GM23338 (cell line): ENCODE data around the gene SRGAP1. TPM values are rescaled to one million over a fixed set of nuclear protein-coding genes. Genes with fewer than 3 reads are reported as not detected.

Experiments
- ATAC-seq: fragments of 200-7000 bp; cut with Tn5 transposase; 3 replicates; pipeline ENCODE4 v1.9.1; 2020
- DNase-seq: peaks from one replicate; pipeline ENCODE4 v3.0.0-alpha.2; 2015; ENCODE audit warnings: low spot score
- H2AFZ ChIP-seq: fragments of 200-600 bp; sonication (generic); 2 replicates; pipeline ENCODE4 v1.8.0; 2016; ENCODE audit warnings: antibody characterized with exemption, mild to moderate bottlenecking, moderate library complexity
- H3F3A ChIP-seq: fragments of 200-600 bp; sonication (generic); replicated peaks from 2 replicates; pipeline ENCODE4 v1.8.0; 2017; ENCODE audit warnings: antibody characterized with exemption, mixed run types, low read depth
- H3K27ac ChIP-seq: fragments of 200-600 bp; sonication (generic); 2 replicates; pipeline ENCODE4 v1.6.1; 2016; ENCODE audit warnings: low read depth
- H3K27me3 ChIP-seq: fragments of 200-600 bp; sonication (generic); 2 replicates; pipeline ENCODE4 v1.8.0; 2016; ENCODE audit warnings: mild to moderate bottlenecking, mixed run types, moderate library complexity; ENCODE audit not compliant: insufficient read depth
- H3K36me3 ChIP-seq: fragments of 200-600 bp; sonication (generic); 2 replicates; pipeline ENCODE4 v1.8.0; 2016; ENCODE audit warnings: mild to moderate bottlenecking; ENCODE audit not compliant: insufficient read depth
- H3K4me1 ChIP-seq: fragments of 200-600 bp; sonication (generic); 2 replicates; pipeline ENCODE4 v1.8.0; 2016; ENCODE audit warnings: mild to moderate bottlenecking, moderate library complexity; ENCODE audit not compliant: insufficient read depth
- H3K4me2 ChIP-seq: fragments of 200-600 bp; sonication (generic); 2 replicates; pipeline ENCODE4 v1.7.1; 2017; ENCODE audit warnings: mixed run types
- H3K4me3 ChIP-seq: fragments of 200-600 bp; sonication (generic); 2 replicates; pipeline ENCODE4 v1.6.1; 2016; ENCODE audit warnings: mixed run types
- H3K79me2 ChIP-seq: fragments of 200-600 bp; sonication (generic); replicated peaks from 2 replicates; pipeline ENCODE4 v1.8.0; 2017; ENCODE audit warnings: mild to moderate bottlenecking; ENCODE audit not compliant: insufficient read depth
- H3K9me2 ChIP-seq: fragments of 200-600 bp; sonication (generic); 2 replicates; pipeline ENCODE4 v1.8.0; 2017; ENCODE audit not compliant: insufficient read depth
- H4K20me1 ChIP-seq: fragments of 200-600 bp; sonication (generic); replicated peaks from 2 replicates; pipeline ENCODE4 v1.8.0; 2017; ENCODE audit warnings: mild to moderate bottlenecking; ENCODE audit not compliant: insufficient read depth
- H3K27ac Mint-ChIP-seq: 2 replicates; pipeline ENCODE4 v1.8.0; 2020; ENCODE audit warnings: inconsistent platforms, mild to moderate bottlenecking, moderate library complexity, mixed read lengths
- H3K27me3 Mint-ChIP-seq: 3 replicates; pipeline ENCODE4 v1.8.0; 2022; ENCODE audit warnings: low read depth, mild to moderate bottlenecking, moderate library complexity, mixed read lengths, inconsistent platforms; ENCODE audit not compliant: insufficient read depth, poor library complexity
- H3K36me3 Mint-ChIP-seq: 3 replicates; pipeline ENCODE4 v1.8.0; 2021; ENCODE audit warnings: low read depth, mild to moderate bottlenecking, inconsistent platforms, moderate library complexity, mixed read lengths
- H3K4me1 Mint-ChIP-seq: 3 replicates; pipeline ENCODE4 v1.8.0; 2020; ENCODE audit warnings: mild to moderate bottlenecking, inconsistent platforms, mixed read lengths
- H3K4me3 Mint-ChIP-seq: 3 replicates; pipeline ENCODE4 v1.8.0; 2021; ENCODE audit warnings: moderate library complexity, mild to moderate bottlenecking, inconsistent platforms, mixed read lengths
- H3K9me3 Mint-ChIP-seq: 3 replicates; pipeline ENCODE4 v1.8.0; 2020; ENCODE audit warnings: moderate library complexity, mild to moderate bottlenecking, inconsistent platforms, mixed read lengths
- EZH2 ChIP-seq: fragments of 200-600 bp; sonication (generic); IDR thresholded peaks from one replicate; pipeline ENCODE4 v1.8.0; 2017; ENCODE audit warnings: antibody characterized with exemption, mild to moderate bottlenecking, low read depth; ENCODE audit not compliant: unreplicated experiment
- JUNB ChIP-seq: IDR thresholded peaks from one replicate; pipeline ENCODE4 v1.6.1; 2016; ENCODE audit warnings: antibody characterized with exemption; ENCODE audit not compliant: unreplicated experiment
- NANOG ChIP-seq: IDR thresholded peaks from 2 replicates; pipeline ENCODE4 v1.6.1; 2016; ENCODE audit warnings: antibody characterized with exemption, borderline replicate concordance
- POLR2AphosphoS5 ChIP-seq: IDR thresholded peaks from 2 replicates; pipeline ENCODE4 v1.6.1; 2016; ENCODE audit warnings: antibody characterized with exemption, low read depth
- STAT1 ChIP-seq: IDR thresholded peaks from one replicate; pipeline ENCODE4 v1.6.1; 2016; ENCODE audit warnings: antibody characterized with exemption; ENCODE audit not compliant: unreplicated experiment
- ZNF114 ChIP-seq: fragments of 250-450 bp; sonication (Bioruptor Pico); IDR thresholded peaks from 2 replicates; pipeline ENCODE4 v1.5.0; 2020; ENCODE audit warnings: mild to moderate bottlenecking, moderate library complexity
- ZNF331 ChIP-seq: fragments of 250-450 bp; sonication (Bioruptor Pico); IDR thresholded peaks from 2 replicates; pipeline ENCODE4 v1.5.0; 2020; ENCODE audit warnings: low read depth, mild to moderate bottlenecking, moderate library complexity
- polyA plus RNA-seq: library from polyadenylated mRNA; unstranded; fragments of >200 nt; fragmentation: Nextera tagmentation; extraction: Ambion mirVana; gene quantifications from 2 replicates; pipeline ENCODE4 v1.2.1, GENCODE V29; 2016
- total RNA-seq: library from RNA; depleted of rRNA; stranded (reverse); fragments of >200 nt; shearing (Covaris generic); gene quantifications from 2 replicates; pipeline ENCODE4 v1.2.3, GENCODE V29; 2014
- TF ChIP-seq, protein P1 (sequence below), 2 experiments: fragments of 200-600 bp in 1 of 2; sonication (generic) in 1 of 2; conservative IDR thresholded peaks; 2 replicates each; pipeline versions ENCODE4 v1.5.1 to v1.6.1; 2016 to 2017; ENCODE audit warnings: antibody characterized with exemption in 2 of 2, low read depth in 2 of 2, mild to moderate bottlenecking in 2 of 2, moderate library complexity in 1 of 2
- TF ChIP-seq, protein P2 (sequence below): IDR thresholded peaks from one replicate; pipeline ENCODE4 v1.6.1; 2018; ENCODE audit warnings: antibody characterized with exemption; ENCODE audit not compliant: unreplicated experiment
- TF ChIP-seq, protein P3 (sequence below): IDR thresholded peaks from 2 replicates; pipeline ENCODE4 v1.6.1; 2016; ENCODE audit warnings: antibody characterized with exemption
- TF ChIP-seq, protein P4 (sequence below): fragments of 250-450 bp; sonication (Bioruptor Pico); IDR thresholded peaks from 2 replicates; pipeline ENCODE4 v1.5.0; 2020; ENCODE audit warnings: mild to moderate bottlenecking, moderate library complexity

SRGAP1 gene
- total and polyA plus RNA-seq, 2 experiments from 2014 or later, result 6.1 to 8.1 TPM

DNA sequence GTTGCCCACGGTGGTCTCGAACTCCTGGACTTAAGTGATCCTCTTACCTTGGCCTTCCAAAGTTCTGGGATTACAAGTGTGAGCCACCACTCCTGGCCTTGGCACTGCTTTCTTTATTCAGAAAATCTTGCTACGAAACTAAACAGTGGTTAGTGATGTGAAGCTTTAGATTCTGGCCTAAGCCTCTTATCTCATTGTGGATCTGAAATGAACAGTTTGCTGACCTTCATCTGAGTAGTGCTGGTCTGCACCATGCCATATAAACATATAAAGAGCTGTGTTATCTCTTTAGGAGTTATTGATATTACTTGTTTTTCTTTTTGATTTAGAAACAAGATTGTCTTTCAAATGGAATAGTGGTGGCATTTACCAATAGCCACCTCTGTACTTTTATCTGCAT lies 22.6 kb downstream of the SRGAP1 start (continued):
- TF ChIP-seq, protein P1, sequence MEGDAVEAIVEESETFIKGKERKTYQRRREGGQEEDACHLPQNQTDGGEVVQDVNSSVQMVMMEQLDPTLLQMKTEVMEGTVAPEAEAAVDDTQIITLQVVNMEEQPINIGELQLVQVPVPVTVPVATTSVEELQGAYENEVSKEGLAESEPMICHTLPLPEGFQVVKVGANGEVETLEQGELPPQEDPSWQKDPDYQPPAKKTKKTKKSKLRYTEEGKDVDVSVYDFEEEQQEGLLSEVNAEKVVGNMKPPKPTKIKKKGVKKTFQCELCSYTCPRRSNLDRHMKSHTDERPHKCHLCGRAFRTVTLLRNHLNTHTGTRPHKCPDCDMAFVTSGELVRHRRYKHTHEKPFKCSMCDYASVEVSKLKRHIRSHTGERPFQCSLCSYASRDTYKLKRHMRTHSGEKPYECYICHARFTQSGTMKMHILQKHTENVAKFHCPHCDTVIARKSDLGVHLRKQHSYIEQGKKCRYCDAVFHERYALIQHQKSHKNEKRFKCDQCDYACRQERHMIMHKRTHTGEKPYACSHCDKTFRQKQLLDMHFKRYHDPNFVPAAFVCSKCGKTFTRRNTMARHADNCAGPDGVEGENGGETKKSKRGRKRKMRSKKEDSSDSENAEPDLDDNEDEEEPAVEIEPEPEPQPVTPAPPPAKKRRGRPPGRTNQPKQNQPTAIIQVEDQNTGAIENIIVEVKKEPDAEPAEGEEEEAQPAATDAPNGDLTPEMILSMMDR (conservative IDR thresholded peaks at IDR 0.05; ENCODE audit: low read depth in 2 of 2), result no peak
- TF ChIP-seq, protein P2, sequence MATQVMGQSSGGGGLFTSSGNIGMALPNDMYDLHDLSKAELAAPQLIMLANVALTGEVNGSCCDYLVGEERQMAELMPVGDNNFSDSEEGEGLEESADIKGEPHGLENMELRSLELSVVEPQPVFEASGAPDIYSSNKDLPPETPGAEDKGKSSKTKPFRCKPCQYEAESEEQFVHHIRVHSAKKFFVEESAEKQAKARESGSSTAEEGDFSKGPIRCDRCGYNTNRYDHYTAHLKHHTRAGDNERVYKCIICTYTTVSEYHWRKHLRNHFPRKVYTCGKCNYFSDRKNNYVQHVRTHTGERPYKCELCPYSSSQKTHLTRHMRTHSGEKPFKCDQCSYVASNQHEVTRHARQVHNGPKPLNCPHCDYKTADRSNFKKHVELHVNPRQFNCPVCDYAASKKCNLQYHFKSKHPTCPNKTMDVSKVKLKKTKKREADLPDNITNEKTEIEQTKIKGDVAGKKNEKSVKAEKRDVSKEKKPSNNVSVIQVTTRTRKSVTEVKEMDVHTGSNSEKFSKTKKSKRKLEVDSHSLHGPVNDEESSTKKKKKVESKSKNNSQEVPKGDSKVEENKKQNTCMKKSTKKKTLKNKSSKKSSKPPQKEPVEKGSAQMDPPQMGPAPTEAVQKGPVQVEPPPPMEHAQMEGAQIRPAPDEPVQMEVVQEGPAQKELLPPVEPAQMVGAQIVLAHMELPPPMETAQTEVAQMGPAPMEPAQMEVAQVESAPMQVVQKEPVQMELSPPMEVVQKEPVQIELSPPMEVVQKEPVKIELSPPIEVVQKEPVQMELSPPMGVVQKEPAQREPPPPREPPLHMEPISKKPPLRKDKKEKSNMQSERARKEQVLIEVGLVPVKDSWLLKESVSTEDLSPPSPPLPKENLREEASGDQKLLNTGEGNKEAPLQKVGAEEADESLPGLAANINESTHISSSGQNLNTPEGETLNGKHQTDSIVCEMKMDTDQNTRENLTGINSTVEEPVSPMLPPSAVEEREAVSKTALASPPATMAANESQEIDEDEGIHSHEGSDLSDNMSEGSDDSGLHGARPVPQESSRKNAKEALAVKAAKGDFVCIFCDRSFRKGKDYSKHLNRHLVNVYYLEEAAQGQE, result no peak
- TF ChIP-seq STAT1 (no peak), NANOG (no peak), EZH2 (no peak)

DNA sequence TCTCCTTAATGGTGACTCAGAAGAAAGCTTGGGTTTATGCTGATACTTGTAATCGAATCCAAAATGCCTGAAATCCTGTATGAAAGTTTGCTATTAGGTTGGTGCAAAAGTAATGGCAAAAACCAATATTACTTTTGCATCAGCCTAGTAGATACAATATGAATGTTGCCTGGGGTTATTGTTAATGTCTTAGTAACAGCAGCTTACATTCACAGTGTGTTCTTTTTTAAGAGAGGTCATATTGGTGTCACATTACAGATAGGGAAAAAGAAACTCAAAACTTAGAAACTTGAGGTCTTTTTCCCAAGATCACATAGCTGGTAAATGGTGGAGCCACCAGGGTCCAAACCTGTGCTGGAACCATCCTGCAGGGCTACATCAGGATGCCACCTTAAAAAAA lies 25.2 kb downstream of the SRGAP1 start:
- peaks cover 4% of the 10 kb centered on the region for H3K79me2 ChIP-seq
- H3K9me3 Mint-ChIP-seq, result no peaks in the 10 kb centered on the region
- no peak overlapping the region for H3K27ac ChIP-seq
- no peaks in the 10 kb centered on the region for H3K36me3 ChIP-seq
- no peak overlapping the region for H3K4me3 ChIP-seq
- no peak overlapping the region for H3K4me2 ChIP-seq
- no peak overlapping the region for H3K4me3 Mint-ChIP-seq
- no peaks in the 10 kb centered on the region for H3K9me2 ChIP-seq
- H3K27me3 ChIP-seq, result no peaks in the 10 kb centered on the region
- 0 out of 2 replicates have a peak, but pooled peaks cover 4% of the 10 kb centered on the region for H3F3A ChIP-seq
- H3K36me3 Mint-ChIP-seq, result no peaks in the 10 kb centered on the region
- peaks cover 44% of the 10 kb centered on the region for H3K4me1 ChIP-seq
- H3K4me1 Mint-ChIP-seq, result peaks cover 43% of the 10 kb centered on the region
- DNase-seq (no peak), ATAC-seq (no peak)
- no peak overlapping the region; the same call in 1 of the 2 replicates for H3K27ac Mint-ChIP-seq
- no peak overlapping the region for H2AFZ ChIP-seq
- no peaks in the 10 kb centered on the region for H4K20me1 ChIP-seq
- H3K27me3 Mint-ChIP-seq, result no peaks in the 10 kb centered on the region
- TF ChIP-seq, protein P3, sequence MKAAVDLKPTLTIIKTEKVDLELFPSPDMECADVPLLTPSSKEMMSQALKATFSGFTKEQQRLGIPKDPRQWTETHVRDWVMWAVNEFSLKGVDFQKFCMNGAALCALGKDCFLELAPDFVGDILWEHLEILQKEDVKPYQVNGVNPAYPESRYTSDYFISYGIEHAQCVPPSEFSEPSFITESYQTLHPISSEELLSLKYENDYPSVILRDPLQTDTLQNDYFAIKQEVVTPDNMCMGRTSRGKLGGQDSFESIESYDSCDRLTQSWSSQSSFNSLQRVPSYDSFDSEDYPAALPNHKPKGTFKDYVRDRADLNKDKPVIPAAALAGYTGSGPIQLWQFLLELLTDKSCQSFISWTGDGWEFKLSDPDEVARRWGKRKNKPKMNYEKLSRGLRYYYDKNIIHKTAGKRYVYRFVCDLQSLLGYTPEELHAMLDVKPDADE, result no peak
- TF ChIP-seq ZNF331 (CRISPR knock-in tag), result no peak
- TF ChIP-seq, protein P4, sequence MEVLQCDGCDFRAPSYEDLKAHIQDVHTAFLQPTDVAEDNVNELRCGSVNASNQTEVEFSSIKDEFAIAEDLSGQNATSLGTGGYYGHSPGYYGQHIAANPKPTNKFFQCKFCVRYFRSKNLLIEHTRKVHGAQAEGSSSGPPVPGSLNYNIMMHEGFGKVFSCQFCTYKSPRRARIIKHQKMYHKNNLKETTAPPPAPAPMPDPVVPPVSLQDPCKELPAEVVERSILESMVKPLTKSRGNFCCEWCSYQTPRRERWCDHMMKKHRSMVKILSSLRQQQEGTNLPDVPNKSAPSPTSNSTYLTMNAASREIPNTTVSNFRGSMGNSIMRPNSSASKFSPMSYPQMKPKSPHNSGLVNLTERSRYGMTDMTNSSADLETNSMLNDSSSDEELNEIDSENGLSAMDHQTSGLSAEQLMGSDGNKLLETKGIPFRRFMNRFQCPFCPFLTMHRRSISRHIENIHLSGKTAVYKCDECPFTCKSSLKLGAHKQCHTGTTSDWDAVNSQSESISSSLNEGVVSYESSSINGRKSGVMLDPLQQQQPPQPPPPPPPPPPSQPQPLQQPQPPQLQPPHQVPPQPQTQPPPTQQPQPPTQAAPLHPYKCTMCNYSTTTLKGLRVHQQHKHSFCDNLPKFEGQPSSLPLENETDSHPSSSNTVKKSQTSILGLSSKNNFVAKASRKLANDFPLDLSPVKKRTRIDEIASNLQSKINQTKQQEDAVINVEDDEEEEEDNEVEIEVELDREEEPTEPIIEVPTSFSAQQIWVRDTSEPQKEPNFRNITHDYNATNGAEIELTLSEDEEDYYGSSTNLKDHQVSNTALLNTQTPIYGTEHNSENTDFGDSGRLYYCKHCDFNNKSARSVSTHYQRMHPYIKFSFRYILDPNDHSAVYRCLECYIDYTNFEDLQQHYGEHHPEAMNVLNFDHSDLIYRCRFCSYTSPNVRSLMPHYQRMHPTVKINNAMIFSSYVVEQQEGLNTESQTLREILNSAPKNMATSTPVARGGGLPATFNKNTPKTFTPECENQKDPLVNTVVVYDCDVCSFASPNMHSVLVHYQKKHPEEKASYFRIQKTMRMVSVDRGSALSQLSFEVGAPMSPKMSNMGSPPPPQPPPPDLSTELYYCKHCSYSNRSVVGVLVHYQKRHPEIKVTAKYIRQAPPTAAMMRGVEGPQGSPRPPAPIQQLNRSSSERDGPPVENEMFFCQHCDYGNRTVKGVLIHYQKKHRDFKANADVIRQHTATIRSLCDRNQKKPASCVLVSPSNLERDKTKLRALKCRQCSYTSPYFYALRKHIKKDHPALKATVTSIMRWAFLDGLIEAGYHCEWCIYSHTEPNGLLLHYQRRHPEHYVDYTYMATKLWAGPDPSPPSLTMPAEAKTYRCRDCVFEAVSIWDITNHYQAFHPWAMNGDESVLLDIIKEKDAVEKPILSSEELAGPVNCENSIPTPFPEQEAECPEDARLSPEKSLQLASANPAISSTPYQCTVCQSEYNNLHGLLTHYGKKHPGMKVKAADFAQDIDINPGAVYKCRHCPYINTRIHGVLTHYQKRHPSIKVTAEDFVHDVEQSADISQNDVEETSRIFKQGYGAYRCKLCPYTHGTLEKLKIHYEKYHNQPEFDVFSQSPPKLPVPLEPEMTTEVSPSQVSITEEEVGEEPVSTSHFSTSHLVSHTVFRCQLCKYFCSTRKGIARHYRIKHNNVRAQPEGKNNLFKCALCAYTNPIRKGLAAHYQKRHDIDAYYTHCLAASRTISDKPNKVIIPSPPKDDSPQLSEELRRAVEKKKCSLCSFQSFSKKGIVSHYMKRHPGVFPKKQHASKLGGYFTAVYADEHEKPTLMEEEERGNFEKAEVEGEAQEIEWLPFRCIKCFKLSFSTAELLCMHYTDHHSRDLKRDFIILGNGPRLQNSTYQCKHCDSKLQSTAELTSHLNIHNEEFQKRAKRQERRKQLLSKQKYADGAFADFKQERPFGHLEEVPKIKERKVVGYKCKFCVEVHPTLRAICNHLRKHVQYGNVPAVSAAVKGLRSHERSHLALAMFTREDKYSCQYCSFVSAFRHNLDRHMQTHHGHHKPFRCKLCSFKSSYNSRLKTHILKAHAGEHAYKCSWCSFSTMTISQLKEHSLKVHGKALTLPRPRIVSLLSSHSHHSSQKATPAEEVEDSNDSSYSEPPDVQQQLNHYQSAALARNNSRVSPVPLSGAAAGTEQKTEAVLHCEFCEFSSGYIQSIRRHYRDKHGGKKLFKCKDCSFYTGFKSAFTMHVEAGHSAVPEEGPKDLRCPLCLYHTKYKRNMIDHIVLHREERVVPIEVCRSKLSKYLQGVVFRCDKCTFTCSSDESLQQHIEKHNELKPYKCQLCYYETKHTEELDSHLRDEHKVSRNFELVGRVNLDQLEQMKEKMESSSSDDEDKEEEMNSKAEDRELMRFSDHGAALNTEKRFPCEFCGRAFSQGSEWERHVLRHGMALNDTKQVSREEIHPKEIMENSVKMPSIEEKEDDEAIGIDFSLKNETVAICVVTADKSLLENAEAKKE (CRISPR knock-in tag), result no peak
- TF ChIP-seq POLR2AphosphoS5, result no peak
- TF ChIP-seq JUNB, result no peak
- no peak for TF ChIP-seq NANOG
- no peak for TF ChIP-seq ZNF114
